Caco-2 (cell line): ENCODE data around the gene TRIM2. TPM values are rescaled to one million over a fixed set of nuclear protein-coding genes. Genes with fewer than 3 reads are reported as not detected.
"Not testable (repeated sequence)": the region's sequence is repeated elsewhere in the genome, so short reads cannot be mapped to it uniquely, and the experiment has no call there.

Source experiments
- BruUV-seq: library from RNA; stranded (reverse); fragments of 400-500 nt; replicated peaks from 2 replicates; lab custom pipeline; 2021; lab: Mats Ljungman, UMichigan
- CTCF ChIA-PET: fragments of 300-600 bp; sonication (Branson Sonifier 250); formaldehyde crosslinking; loops from one replicate; lab custom pipeline; 2022; ENCODE audit warnings: antibody characterized with exemption; lab: Charles Lee
- POLR2A ChIA-PET: fragments of 300-600 bp; sonication (Branson Sonifier 250); formaldehyde crosslinking; loops from one replicate; lab custom pipeline; 2022; ENCODE audit warnings: antibody characterized with exemption; lab: Charles Lee
- DNase-seq, 2 experiments: peaks; one replicate each; pipeline versions ENCODE4 v3.0.0 to v3.0.0-alpha.2; 2020 to 2022
- H3K27me3 ChIP-seq: replicated peaks from 2 replicates; pipeline ENCODE4 v1.6.0; 2011; ENCODE audit warnings: low read length; ENCODE audit not compliant: control insufficient read depth, insufficient read depth
- H3K36me3 ChIP-seq: 2 replicates; pipeline ENCODE4 v1.5.1; 2011; ENCODE audit warnings: low read length; ENCODE audit not compliant: control insufficient read depth, insufficient read depth
- H3K4me1 ChIP-seq: fragments of 250-450 bp; sonication (Bioruptor Pico); 2 replicates; pipeline ENCODE4 v1.5.1; 2020; ENCODE audit warnings: mild to moderate bottlenecking
- H3K4me3 ChIP-seq: 2 replicates; pipeline ENCODE4 v1.5.1; 2011; ENCODE audit warnings: low read depth, mild to moderate bottlenecking, control low read depth, low read length
- H3K9me3 ChIP-seq: fragments of 250-450 bp; sonication (Bioruptor Pico); 2 replicates; pipeline ENCODE4 v1.5.1; 2020; ENCODE audit warnings: mild to moderate bottlenecking, moderate library complexity
- H3K27ac Mint-ChIP-seq: one replicate; pipeline ENCODE4 v1.8.0; 2022; ENCODE audit warnings: mixed read lengths; ENCODE audit not compliant: unreplicated experiment
- H3K27me3 Mint-ChIP-seq: one replicate; pipeline ENCODE4 v1.8.0; 2022; ENCODE audit warnings: mixed read lengths; ENCODE audit not compliant: insufficient read depth, unreplicated experiment
- H3K36me3 Mint-ChIP-seq: one replicate; pipeline ENCODE4 v1.8.0; 2022; ENCODE audit warnings: mild to moderate bottlenecking, mixed read lengths; ENCODE audit not compliant: insufficient read depth, unreplicated experiment
- H3K4me1 Mint-ChIP-seq: one replicate; pipeline ENCODE4 v1.8.0; 2022; ENCODE audit warnings: low read depth, mixed read lengths; ENCODE audit not compliant: unreplicated experiment
- H3K4me3 Mint-ChIP-seq: one replicate; pipeline ENCODE4 v1.8.0; 2022; ENCODE audit warnings: mild to moderate bottlenecking, moderate library complexity, mixed read lengths; ENCODE audit not compliant: unreplicated experiment
- H3K9me3 Mint-ChIP-seq: one replicate; pipeline ENCODE4 v1.8.0; 2022; ENCODE audit warnings: mixed read lengths; ENCODE audit not compliant: unreplicated experiment
- CTCF ChIP-seq, 2 experiments: fragments of 200-600 bp in 1 of 2; IDR thresholded peaks; 1 replicate in 1 of 2; 2 replicates in 1 of 2; pipeline versions ENCODE4 v1.5.1 to v1.8.0; 2011 to 2022; ENCODE audit warnings: antibody characterized with exemption in 1 of 2, control low read depth in 1 of 2, inconsistent platforms in 1 of 2, low read depth in 1 of 2, low read length in 1 of 2, mild to moderate bottlenecking in 1 of 2, moderate library complexity in 1 of 2; ENCODE audit not compliant: insufficient read depth in 1 of 2, severe bottlenecking in 1 of 2, unreplicated experiment in 1 of 2
- intact Hi-C: fragments of 100-400 bp; cut with micrococcal nuclease; formaldehyde crosslinking; loops from one replicate; pipeline ENCODE4 v1.10.0; 2022; ENCODE audit not compliant: unreplicated experiment
- total RNA-seq: library from RNA; stranded (reverse); gene quantifications from 2 replicates; pipeline ENCODE4 v1.2.3, GENCODE V29; 2022

The TRIM2 gene
- total RNA-seq, 1 experiment from 2014 or later: 62.3 TPM

- intact Hi-C loops: no loop called here
Observed at GRCh38 chr4:153198719-153199118, 5.5 kb upstream of the TRIM2 start.

GRCh38 chr4:153203746-153204145 is 497 bp upstream of the TRIM2 start:
- Mint-ChIP-seq H3K4me3 (peak overlapping the region; percentile 96), H3K4me1 (peaks cover 14% of the 10 kb centered on the region), H3K27ac (peak overlapping the region; percentile 87)
- intact Hi-C loops: loop anchor here (2.0 kb wide), 2 partner anchors 39 to 51 kb away; no protein-coding TSS in a partner anchor
- not testable (repeated sequence) for H3K9me3 ChIP-seq, H3K27me3 ChIP-seq, H3K27me3 Mint-ChIP-seq, H3K9me3 Mint-ChIP-seq, H3K36me3 Mint-ChIP-seq, DNase-seq, H3K36me3 ChIP-seq
- Histone ChIP-seq H3K4me1 (peaks cover 37% of the 10 kb centered on the region), H3K4me3 (peak overlapping the region; percentile 73)
- POLR2A ChIA-PET: interaction anchor here (0.6 to 1.5 kb wide), 4 partner anchors 9 to 1775 kb away, joined by 3 read pairs; no protein-coding TSS in a partner anchor
- TSS peak; percentile 36 for BruUV-seq
- CTCF ChIA-PET: interaction anchor here (0.9 to 1.5 kb wide), 3 partner anchors 29 to 61 kb away, joined by 3 to 18 read pairs (median 4); no protein-coding TSS in a partner anchor

More at GRCh38 chr4:153198719-153199118, 5.5 kb upstream of the TRIM2 start:
- no TSS peak for BruUV-seq
- ChIA-PET CTCF (no interaction called here), POLR2A (no interaction called here)
- Histone ChIP-seq H3K36me3 (no peaks in the 10 kb centered on the region), H3K4me1 (peaks cover 7% of the 10 kb centered on the region), H3K4me3 (no peak overlapping the region), H3K9me3 (no peaks in the 10 kb centered on the region), H3K27me3 (no peaks in the 10 kb centered on the region)
- H3K9me3 Mint-ChIP-seq: no peaks in the 10 kb centered on the region
- no peaks in the 10 kb centered on the region for H3K27me3 Mint-ChIP-seq
- H3K36me3 Mint-ChIP-seq: no peaks in the 10 kb centered on the region
- DNase-seq: no peak
- H3K27ac Mint-ChIP-seq: no peak overlapping the region
- H3K4me3 Mint-ChIP-seq: no peak overlapping the region
- no peak for TF ChIP-seq CTCF (IDR thresholded peaks at IDR 0.05; ENCODE audit: insufficient read depth in 1 of 2, low read depth in 1 of 2, low read length in 1 of 2, severe bottlenecking in 1 of 2, unreplicated experiment in 1 of 2)
- H3K4me1 Mint-ChIP-seq: no peaks in the 10 kb centered on the region

- peak; percentile 68 to 81 for DNase-seq
- H3K27me3 Mint-ChIP-seq: no peaks in the 10 kb centered on the region
- H3K9me3 ChIP-seq: no peaks in the 10 kb centered on the region
- H3K4me3 Mint-ChIP-seq: peak overlapping the region; percentile 96
- intact Hi-C loops: loop anchor here (1.0 to 5.0 kb wide), 4 partner anchors 38 to 72 kb away; no protein-coding TSS in a partner anchor
- H3K4me1 ChIP-seq: peaks cover 50% of the 10 kb centered on the region
- CTCF ChIA-PET: interaction anchor here (0.6 to 1.5 kb wide), 6 partner anchors 28 to 157 kb away, joined by 3 to 18 read pairs (median 4); no protein-coding TSS in a partner anchor
- peak overlapping the region; percentile 73 for H3K4me3 ChIP-seq
- POLR2A ChIA-PET: interaction anchor here (0.9 to 1.5 kb wide), 2 partner anchors 8 to 14 kb away, joined by 3 read pairs; no protein-coding TSS in a partner anchor
- H3K4me1 Mint-ChIP-seq: peaks cover 25% of the 10 kb centered on the region
- no peaks in the 10 kb centered on the region for H3K9me3 Mint-ChIP-seq
- H3K27ac Mint-ChIP-seq: peak overlapping the region; percentile 87
- H3K27me3 ChIP-seq: no peaks in the 10 kb centered on the region
- BruUV-seq: TSS peak; percentile 68
- TF ChIP-seq CTCF (IDR thresholded peaks at IDR 0.05; ENCODE audit: insufficient read depth in 1 of 2, low read depth in 1 of 2, low read length in 1 of 2, severe bottlenecking in 1 of 2, unreplicated experiment in 1 of 2): peak in 1 of 2 experiments; percentile 25
- peaks cover 7% of the 10 kb centered on the region for H3K36me3 Mint-ChIP-seq
- H3K36me3 ChIP-seq: no peaks in the 10 kb centered on the region
Observed at GRCh38 chr4:153204728-153205648, 745 bp downstream of the TRIM2 start.
